ENCODE data around the gene LAMC2.

- TF ChIP-seq CTCF (conservative IDR thresholded peaks at IDR 0.05; ENCODE audit: low read depth, low read length) (no peak), EZH2 (IDR thresholded peaks at IDR 0.05; ENCODE audit: borderline replicate concordance, low read depth, low read length, poor library complexity, severe bottlenecking) (no peak)
Measured at GRCh38 chr1:183138301-183138700, 47.8 kb upstream of the LAMC2 start.

Measured in A673 (cell line).